PC-3 (cell line): ENCODE data around the gene SNX8.

Source experiments
- EZH2 ChIP-seq: fragments of 300-600 bp; sonication (generic); IDR thresholded peaks from one replicate; pipeline ENCODE4 v1.6.1; 2017; ENCODE audit warnings: antibody characterized with exemption, mild to moderate bottlenecking, low read length; ENCODE audit not compliant: unreplicated experiment
- TF ChIP-seq, protein P1 (sequence below): fragments of 300-600 bp; sonication (generic); conservative IDR thresholded peaks from 2 replicates; pipeline ENCODE4 v1.5.1; 2017; ENCODE audit warnings: antibody characterized with exemption, low read depth, mild to moderate bottlenecking, low read length

DNA sequence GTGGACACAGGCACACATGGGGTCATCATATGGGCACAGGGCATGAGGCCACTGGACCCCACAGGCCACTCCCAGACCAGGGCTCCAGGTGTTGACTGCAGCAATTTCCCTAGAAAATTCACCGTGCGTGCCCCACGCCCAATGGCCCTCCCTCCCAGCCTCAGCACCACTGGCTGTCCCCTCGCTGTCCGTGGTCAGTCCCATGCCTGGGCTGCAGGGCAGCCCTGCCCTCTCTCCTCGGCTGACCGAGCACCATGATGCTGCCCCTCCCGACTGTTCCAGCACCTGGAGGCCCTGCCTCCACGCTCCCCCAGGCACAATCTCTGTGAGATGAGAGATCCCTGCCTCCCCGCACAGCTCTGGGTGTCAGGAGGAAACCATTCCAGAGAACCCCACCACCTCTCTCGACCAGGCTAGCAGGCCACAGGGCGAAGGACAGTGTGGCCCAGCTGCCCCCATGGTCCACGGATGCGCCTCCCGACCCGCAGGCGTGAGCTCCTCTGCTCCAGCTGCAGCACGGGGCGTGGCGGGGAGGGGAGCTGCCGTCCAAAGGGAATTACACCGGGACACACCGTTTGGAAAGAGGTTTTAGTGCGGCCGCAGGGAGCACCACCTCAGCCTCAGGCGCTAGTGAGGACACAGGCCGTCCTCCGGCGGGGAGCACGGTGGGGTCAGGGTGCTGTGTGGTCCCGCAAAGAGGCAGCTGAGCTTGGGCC is 59.7 kb downstream of the SNX8 start:
- TF ChIP-seq, protein P1, sequence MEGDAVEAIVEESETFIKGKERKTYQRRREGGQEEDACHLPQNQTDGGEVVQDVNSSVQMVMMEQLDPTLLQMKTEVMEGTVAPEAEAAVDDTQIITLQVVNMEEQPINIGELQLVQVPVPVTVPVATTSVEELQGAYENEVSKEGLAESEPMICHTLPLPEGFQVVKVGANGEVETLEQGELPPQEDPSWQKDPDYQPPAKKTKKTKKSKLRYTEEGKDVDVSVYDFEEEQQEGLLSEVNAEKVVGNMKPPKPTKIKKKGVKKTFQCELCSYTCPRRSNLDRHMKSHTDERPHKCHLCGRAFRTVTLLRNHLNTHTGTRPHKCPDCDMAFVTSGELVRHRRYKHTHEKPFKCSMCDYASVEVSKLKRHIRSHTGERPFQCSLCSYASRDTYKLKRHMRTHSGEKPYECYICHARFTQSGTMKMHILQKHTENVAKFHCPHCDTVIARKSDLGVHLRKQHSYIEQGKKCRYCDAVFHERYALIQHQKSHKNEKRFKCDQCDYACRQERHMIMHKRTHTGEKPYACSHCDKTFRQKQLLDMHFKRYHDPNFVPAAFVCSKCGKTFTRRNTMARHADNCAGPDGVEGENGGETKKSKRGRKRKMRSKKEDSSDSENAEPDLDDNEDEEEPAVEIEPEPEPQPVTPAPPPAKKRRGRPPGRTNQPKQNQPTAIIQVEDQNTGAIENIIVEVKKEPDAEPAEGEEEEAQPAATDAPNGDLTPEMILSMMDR = no peak
- no peak for TF ChIP-seq EZH2
